Measurements from ENCODE around the gene BTBD1.

The BTBD1 gene

DNA sequence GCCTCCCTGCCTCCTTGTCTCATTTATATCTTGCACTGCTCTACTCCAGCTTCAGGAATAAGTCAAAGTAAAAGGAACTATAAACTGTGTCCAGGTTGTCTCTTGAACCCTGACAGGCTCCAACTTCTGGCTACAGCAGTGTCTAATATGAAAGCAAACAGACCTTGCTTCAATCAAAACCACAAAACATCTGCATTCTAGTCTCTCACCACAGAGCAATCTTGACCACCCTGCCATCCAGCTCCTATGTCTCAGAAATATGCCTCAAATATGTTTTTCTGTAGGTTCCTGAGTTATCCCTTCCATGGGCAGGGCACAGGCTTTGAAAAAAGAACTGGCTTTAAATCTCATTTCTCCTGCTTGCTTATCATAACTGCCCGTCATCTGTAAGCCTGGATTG, 94.1 kb downstream of the BTBD1 start:
- no peak overlapping the region for H3K4me3 ChIP-seq (ENCODE audit: low read length)
- TF ChIP-seq, protein P1, sequence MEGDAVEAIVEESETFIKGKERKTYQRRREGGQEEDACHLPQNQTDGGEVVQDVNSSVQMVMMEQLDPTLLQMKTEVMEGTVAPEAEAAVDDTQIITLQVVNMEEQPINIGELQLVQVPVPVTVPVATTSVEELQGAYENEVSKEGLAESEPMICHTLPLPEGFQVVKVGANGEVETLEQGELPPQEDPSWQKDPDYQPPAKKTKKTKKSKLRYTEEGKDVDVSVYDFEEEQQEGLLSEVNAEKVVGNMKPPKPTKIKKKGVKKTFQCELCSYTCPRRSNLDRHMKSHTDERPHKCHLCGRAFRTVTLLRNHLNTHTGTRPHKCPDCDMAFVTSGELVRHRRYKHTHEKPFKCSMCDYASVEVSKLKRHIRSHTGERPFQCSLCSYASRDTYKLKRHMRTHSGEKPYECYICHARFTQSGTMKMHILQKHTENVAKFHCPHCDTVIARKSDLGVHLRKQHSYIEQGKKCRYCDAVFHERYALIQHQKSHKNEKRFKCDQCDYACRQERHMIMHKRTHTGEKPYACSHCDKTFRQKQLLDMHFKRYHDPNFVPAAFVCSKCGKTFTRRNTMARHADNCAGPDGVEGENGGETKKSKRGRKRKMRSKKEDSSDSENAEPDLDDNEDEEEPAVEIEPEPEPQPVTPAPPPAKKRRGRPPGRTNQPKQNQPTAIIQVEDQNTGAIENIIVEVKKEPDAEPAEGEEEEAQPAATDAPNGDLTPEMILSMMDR (conservative IDR thresholded peaks at IDR 0.05; ENCODE audit: low read depth, low read length): no peak
- DNase-seq (ENCODE audit: low read depth): no peak

DNA sequence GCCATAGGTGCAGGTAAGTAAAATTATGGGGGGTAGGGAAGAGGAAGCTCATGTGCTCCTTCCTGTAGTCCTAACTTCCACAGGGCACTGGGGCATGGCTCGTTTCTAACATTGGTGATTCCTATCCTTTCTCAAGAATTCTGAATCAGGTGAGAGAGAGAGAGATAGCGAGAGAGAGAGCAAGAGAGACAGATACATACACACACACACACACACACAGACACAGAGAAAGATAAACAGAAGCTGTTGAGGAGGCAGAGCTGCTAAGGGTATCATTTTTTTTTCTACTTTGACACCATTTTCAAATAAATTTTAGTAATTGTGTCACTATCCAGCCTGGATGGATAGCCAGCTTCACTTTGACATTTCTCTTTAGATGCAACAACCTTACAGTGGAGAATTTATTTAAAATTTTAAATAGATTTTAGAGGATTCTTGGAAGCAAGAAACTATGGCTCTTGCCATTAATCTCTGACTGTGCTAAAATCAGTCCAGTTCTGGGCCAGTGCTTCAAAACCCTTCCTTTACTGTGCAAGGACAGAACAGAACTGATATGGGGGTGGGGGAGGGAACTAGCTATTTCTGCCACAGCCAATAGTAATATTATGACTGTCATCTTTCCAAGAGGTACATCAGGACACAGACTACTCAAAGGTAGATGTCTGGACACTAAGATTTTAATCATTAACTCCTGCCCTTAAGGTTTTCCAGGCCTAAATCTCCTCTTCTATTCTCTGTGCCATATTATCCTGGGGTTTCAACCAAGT, 95.7 kb downstream of the BTBD1 start:
- TF ChIP-seq, protein P1 (conservative IDR thresholded peaks at IDR 0.05; ENCODE audit: low read depth, low read length): no peak
- no peak for DNase-seq (ENCODE audit: low read depth)
- no peak overlapping the region for H3K4me3 ChIP-seq (ENCODE audit: low read length)

DNA sequence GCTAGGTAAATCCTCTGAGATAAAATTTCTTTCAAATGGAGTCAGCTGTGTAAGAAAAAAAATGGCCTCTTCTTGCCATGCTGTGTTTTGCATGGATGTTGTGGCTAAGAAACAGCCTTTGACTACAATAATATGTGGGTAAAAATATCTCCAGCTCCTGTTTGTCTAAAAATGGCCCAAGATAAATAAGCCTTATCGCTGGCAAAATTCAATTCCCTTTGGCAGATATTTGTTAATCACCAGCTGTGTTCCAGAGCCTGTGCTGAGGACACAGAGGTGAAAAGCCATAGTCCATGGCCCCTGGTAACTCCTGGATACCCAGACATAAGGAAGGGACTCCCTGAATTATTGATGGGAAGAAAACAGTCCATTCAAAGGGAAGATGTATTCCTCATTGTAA, 96.4 kb downstream of the BTBD1 start:
- TF ChIP-seq, protein P1 (conservative IDR thresholded peaks at IDR 0.05; ENCODE audit: low read depth, low read length): no peak
- DNase-seq (ENCODE audit: low read depth): no peak
- H3K4me3 ChIP-seq (ENCODE audit: low read length): no peak overlapping the region

DNA sequence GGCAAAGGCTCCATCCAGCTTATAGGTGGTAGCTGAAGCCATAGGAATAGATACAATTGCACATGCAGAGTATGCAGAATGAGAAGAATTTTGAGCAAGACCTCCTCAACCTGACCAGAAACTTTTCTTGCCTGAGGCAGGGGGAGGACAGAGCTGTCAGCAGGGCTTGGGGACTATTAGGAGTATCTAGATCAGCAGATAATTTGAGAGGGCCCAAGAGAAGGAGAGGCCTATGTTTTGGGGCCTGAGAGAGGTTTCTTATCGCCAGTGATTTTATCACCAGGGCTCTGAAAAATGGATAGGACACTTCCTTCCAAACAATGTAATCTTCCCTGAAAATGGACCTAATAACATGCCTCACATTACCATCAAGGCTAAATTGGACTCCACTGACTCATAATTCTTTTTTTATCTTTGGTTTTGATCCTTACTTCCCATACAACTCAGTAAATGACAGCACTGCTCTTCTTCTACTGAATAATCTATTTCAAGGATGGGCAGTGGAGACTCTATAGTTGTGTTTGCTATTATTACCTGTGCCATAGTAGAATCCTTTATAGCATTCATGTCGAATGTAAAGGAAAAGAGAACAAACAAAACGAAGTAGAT, 96.9 kb downstream of the BTBD1 start:
- no peak for DNase-seq (ENCODE audit: low read depth)
- TF ChIP-seq, protein P1 (conservative IDR thresholded peaks at IDR 0.05; ENCODE audit: low read depth, low read length): no peak
- H3K4me3 ChIP-seq (ENCODE audit: low read length): no peak overlapping the region

DNA sequence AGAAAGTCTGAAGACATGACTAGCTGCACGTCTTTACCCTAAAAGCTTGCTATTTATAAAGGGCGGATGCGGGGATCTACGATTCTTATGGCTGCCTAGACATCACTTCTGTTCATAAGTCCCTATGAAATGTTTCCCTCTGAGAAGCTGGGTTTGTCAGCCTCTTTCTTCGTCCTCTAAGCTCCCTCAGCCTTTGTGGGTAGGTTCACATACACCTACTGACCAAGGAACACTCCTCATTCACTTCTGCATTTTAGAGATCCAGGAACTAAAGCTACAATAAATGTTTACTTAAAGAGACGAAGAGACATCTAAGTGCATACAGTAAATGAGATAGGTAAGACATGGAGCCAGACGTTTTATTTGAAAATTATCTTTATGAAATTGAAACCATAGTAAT, 97.7 kb downstream of the BTBD1 start:
- no peak overlapping the region for H3K4me3 ChIP-seq (ENCODE audit: low read length)
- TF ChIP-seq, protein P1 (conservative IDR thresholded peaks at IDR 0.05; ENCODE audit: low read depth, low read length): no peak
- no peak for DNase-seq (ENCODE audit: low read depth)

DNA sequence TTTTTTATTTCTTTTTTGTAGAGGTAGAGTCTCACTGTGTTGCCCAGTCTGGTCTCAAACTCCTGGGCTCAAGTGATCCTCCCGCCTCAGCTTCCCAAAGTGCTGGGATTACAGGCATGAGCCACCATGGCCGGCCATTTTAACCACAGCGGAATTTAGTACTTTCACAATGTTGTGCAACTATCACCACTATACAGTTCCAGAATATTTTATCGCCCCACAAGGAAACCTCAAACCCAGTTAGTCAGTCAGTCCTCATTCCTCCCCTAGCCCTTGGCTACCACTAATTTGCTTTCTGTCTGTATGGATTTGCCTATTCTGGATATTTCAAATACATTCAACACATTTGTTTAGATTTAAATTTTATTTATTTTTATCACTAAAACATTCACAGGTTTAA, 99.0 kb downstream of the BTBD1 start:
- DNase-seq (ENCODE audit: low read depth): no peak
- H3K4me3 ChIP-seq (ENCODE audit: low read length): no peak overlapping the region
- TF ChIP-seq, protein P1 (conservative IDR thresholded peaks at IDR 0.05; ENCODE audit: low read depth, low read length): no peak

DNA sequence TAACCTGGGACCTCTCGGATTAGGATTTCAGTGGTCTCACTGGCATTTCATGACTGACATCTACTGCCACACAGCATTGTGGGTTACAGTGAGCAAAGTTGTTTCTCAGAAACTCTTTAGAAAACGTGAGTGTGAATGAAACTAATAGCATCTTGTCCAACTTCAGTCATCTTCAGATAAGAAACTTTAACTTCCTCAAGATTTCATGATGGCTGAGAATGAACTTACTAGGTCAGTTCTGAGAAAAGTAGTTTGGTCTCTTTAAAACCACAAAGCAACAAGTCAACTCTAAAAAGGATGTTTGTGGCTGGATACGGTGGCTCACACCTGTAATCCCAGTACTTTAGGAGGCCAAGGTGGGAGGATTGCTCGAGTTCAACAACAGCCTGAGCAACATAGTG, 100.4 kb downstream of the BTBD1 start:
- H3K4me3 ChIP-seq (ENCODE audit: low read length): no peak overlapping the region
- TF ChIP-seq, protein P1 (conservative IDR thresholded peaks at IDR 0.05; ENCODE audit: low read depth, low read length): no peak
- DNase-seq (ENCODE audit: low read depth): no peak
